ENCODE measurements around the gene IGFBP4. TPM values are rescaled to one million over a fixed set of nuclear protein-coding genes. Genes with fewer than 3 reads are reported as not detected.

Gene IGFBP4
- total and polyA plus RNA-seq, 2 of the 13 experiments (the other 11 are each of a cell fraction or from before 2014, with no cell fraction given): 4.1 to 49.0 TPM

DNA sequence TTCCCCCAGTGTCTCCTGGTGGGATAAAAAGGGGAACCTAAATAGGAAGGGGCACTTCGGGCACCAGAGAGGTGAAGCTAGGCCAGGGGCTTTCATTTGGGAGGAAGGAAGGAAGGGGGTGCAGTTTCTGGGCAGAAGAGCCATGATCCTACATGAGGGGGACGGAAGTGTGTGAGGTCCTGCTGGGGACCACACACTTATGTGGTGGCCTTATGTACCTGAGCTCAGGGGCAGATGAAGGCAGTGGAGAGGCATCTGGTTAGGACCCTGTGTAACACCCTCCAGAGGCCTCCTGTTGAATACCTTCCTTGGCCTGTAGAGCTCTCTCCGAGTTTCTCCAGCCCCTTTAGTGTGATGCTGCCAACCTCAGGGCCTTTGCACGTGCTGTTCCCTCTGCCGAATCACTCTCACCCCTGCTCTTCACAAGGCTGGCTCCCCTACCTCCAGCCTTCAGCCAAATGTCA is 21.2 kb downstream of the IGFBP4 start:
- in situ Hi-C loops (cut with HindIII; ENCODE audit: extremely low pct_ligation_motif_present, low pct_unique_long_range_greater_than_20kb): no loop called here
- H2AFZ ChIP-seq (ENCODE audit: low read length): no peak overlapping the region
- peak; percentile 9; the same call in 2 of the 3 replicates for ATAC-seq
- H3K9me3 ChIP-seq (ENCODE audit: low read length): no peaks in the 10 kb centered on the region
- no peaks in the 10 kb centered on the region for H3K79me2 ChIP-seq (ENCODE audit: insufficient read depth, low read length)
- no peak for FAIRE-seq
- no peak overlapping the region for H3K9ac ChIP-seq (ENCODE audit: insufficient read depth, low read depth, low read length)
- ChIA-PET POLR2A (no interaction called here), CTCF (ENCODE audit: low intra/inter-chr PET ratio, low total read pairs) (no interaction called here)
- TF ChIP-seq PRMT3 (CRISPR knock-in tag; IDR thresholded peaks at IDR 0.05; ENCODE audit: borderline replicate concordance, low read depth): no peak
- TF ChIP-seq ZNF30 (CRISPR knock-in tag; IDR thresholded peaks at IDR 0.05): no peak
- TF ChIP-seq SIX1 (CRISPR knock-in tag; IDR thresholded peaks at IDR 0.05; ENCODE audit: borderline replicate concordance): no peak
- TF ChIP-seq ZNF616 (CRISPR knock-in tag; IDR thresholded peaks at IDR 0.05; ENCODE audit: low read depth): no peak
- no TSS peak for BruUV-seq (replicated peaks)
- H3K4me3 ChIP-seq (replicated peaks in 1 of 3; ENCODE audit: insufficient read depth in 1 of 3, low read depth in 2 of 3, low read length in 3 of 3): no peak overlapping the region
- H3K4me2 ChIP-seq (ENCODE audit: low read depth, low read length): no peak overlapping the region
- H3K36me3 ChIP-seq (replicated peaks in 1 of 2; ENCODE audit: control insufficient read depth in 1 of 2, insufficient read depth in 2 of 2, low read length in 2 of 2): no peaks in the 10 kb centered on the region
- DNase-seq (ENCODE audit: low spot score): no peak
- H3K4me1 ChIP-seq (ENCODE audit: insufficient read depth, low read length): peaks cover 42% of the 10 kb centered on the region
- no peak overlapping the region for H3K27ac ChIP-seq (ENCODE audit: extremely low read length, insufficient read depth, low read length)
- 83% methylated on average over 5 of the region's 5 CpGs for WGBS (ENCODE audit: low lambda C conversion rate)
- no peaks in the 10 kb centered on the region for H4K20me1 ChIP-seq (ENCODE audit: insufficient read depth, low read length)
- intact Hi-C loops (cut with micrococcal nuclease; ENCODE audit: unreplicated experiment): no loop called here
- peaks cover 3 to 28% of the 10 kb centered on the region in 2 experiments for H3K27me3 ChIP-seq (ENCODE audit: control insufficient read depth in 1 of 2, insufficient read depth in 2 of 2, low read length in 2 of 2)

DNA sequence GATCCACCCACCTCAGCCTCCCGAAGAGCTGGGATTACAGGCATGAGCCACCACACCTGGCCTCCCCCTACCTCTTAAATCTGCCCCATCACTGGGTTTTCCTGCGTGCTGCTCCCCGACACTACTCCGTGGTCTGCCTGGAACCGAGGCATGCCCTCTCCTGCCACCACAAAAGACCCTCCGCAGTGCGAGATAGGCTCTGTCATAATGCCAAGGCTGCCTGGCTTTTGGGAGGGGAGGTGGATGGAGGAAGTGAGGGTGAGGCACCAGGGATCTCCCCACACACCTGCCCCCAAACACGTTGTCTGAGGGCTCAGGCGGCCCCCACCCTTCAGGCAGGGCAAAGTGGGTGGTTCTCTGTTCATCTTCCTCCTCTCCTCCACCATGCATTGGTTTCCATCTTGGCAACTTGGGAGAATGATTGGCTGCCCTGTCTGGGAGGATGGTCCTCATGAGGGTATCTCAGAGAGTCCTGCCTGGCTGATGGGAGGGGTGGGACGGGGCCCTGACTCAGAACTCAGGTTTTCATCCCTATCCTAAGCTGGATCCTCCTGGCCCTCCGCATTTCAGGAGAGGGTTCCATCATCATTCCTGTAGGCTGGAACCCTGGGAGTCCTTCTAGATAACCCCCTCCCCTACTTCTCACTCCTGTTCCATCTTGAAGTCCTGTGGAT is 23.2 kb downstream of the IGFBP4 start:
- Histone ChIP-seq H3K9ac (ENCODE audit: insufficient read depth, low read depth, low read length) (no peak overlapping the region), H3K4me2 (ENCODE audit: low read depth, low read length) (no peak overlapping the region), H3K79me2 (ENCODE audit: insufficient read depth, low read length) (no peaks in the 10 kb centered on the region), H3K36me3 (replicated peaks in 1 of 2; ENCODE audit: control insufficient read depth in 1 of 2, insufficient read depth in 2 of 2, low read length in 2 of 2) (no peaks in the 10 kb centered on the region), H2AFZ (ENCODE audit: low read length) (no peak overlapping the region), H3K4me3 (replicated peaks in 1 of 3; ENCODE audit: insufficient read depth in 1 of 3, low read depth in 2 of 3, low read length in 3 of 3) (no peak overlapping the region), H3K27me3 (ENCODE audit: control insufficient read depth in 1 of 2, insufficient read depth in 2 of 2, low read length in 2 of 2) (peaks cover 3 to 28% of the 10 kb centered on the region in 2 experiments), H4K20me1 (ENCODE audit: insufficient read depth, low read length) (no peaks in the 10 kb centered on the region), H3K27ac (ENCODE audit: extremely low read length, insufficient read depth, low read length) (no peak overlapping the region), H3K4me1 (ENCODE audit: insufficient read depth, low read length) (peaks cover 36% of the 10 kb centered on the region), H3K9me3 (ENCODE audit: low read length) (no peaks in the 10 kb centered on the region)
- DNase-seq (ENCODE audit: low spot score) (no peak), ATAC-seq (no peak), FAIRE-seq (no peak)
- no TSS peak for BruUV-seq (replicated peaks)
- in situ Hi-C loops (cut with HindIII; ENCODE audit: extremely low pct_ligation_motif_present, low pct_unique_long_range_greater_than_20kb): no loop called here
- POLR2A ChIA-PET: interaction anchor here (0.6 kb wide), 1 partner anchor 21 kb away, joined by 4 read pairs; no protein-coding TSS in a partner anchor
- 30% methylated on average over 11 of the region's 11 CpGs for WGBS (ENCODE audit: low lambda C conversion rate)
- CTCF ChIA-PET (ENCODE audit: low intra/inter-chr PET ratio, low total read pairs): interaction anchor here (0.9 kb wide), 1 partner anchor 150 kb away, joined by 3 read pairs; no protein-coding TSS in a partner anchor
- intact Hi-C loops (cut with micrococcal nuclease; ENCODE audit: unreplicated experiment): no loop called here
- TF ChIP-seq PLRG1 (conservative IDR thresholded peaks at IDR 0.05): no peak
- TF ChIP-seq, protein P1, sequence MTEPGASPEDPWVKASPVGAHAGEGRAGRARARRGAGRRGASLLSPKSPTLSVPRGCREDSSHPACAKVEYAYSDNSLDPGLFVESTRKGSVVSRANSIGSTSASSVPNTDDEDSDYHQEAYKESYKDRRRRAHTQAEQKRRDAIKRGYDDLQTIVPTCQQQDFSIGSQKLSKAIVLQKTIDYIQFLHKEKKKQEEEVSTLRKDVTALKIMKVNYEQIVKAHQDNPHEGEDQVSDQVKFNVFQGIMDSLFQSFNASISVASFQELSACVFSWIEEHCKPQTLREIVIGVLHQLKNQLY (CRISPR knock-in tag; IDR thresholded peaks at IDR 0.05): no peak
- no peak for TF ChIP-seq SOX13 (IDR thresholded peaks at IDR 0.05)
- TF ChIP-seq SOX13 (CRISPR knock-in tag; conservative IDR thresholded peaks at IDR 0.05 in 1 of 2, IDR thresholded peaks at IDR 0.05 in 1 of 2): no peak
- TF ChIP-seq ARNT2 (CRISPR knock-in tag; IDR thresholded peaks at IDR 0.05; ENCODE audit: low read depth): no peak
- TF ChIP-seq U2AF1 (optimal IDR thresholded peaks at IDR 0.05; ENCODE audit: low read depth, low read length): no peak
- TF ChIP-seq, protein P2, sequence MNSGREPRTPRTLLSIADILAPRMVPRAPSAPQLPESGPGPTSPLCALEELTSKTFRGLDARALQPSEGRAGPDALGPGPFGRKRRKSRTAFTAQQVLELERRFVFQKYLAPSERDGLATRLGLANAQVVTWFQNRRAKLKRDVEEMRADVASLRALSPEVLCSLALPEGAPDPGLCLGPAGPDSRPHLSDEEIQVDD (CRISPR knock-in tag; IDR thresholded peaks at IDR 0.05; ENCODE audit: borderline replicate concordance): no peak
- TF ChIP-seq, protein P3, sequence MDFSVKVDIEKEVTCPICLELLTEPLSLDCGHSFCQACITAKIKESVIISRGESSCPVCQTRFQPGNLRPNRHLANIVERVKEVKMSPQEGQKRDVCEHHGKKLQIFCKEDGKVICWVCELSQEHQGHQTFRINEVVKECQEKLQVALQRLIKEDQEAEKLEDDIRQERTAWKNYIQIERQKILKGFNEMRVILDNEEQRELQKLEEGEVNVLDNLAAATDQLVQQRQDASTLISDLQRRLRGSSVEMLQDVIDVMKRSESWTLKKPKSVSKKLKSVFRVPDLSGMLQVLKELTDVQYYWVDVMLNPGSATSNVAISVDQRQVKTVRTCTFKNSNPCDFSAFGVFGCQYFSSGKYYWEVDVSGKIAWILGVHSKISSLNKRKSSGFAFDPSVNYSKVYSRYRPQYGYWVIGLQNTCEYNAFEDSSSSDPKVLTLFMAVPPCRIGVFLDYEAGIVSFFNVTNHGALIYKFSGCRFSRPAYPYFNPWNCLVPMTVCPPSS (IDR thresholded peaks at IDR 0.05): no peak
- TF ChIP-seq POGZ (CRISPR knock-in tag; IDR thresholded peaks at IDR 0.05): no peak
- no peak for TF ChIP-seq ZNF296 (CRISPR knock-in tag; conservative IDR thresholded peaks at IDR 0.05)
- no peak for TF ChIP-seq MED1 (CRISPR knock-in tag; IDR thresholded peaks at IDR 0.05)
- TF ChIP-seq KDM4B (CRISPR knock-in tag; IDR thresholded peaks at IDR 0.05): no peak

Data from HepG2 (cell line).